IMR-90 (cell line): ENCODE data around the gene CNTN5. TPM values are rescaled to one million over a fixed set of nuclear protein-coding genes. Genes with fewer than 3 reads are reported as not detected.

Source experiments
- ATAC-seq: fragments of 200-7000 bp; cut with Tn5 transposase; 2 replicates; pipeline ENCODE4 v1.9.1; 2020; ENCODE audit warnings: low read depth, mild to moderate bottlenecking, moderate library complexity
- BruUV-seq: library from RNA; stranded (reverse); fragments of 400-500 nt; replicated peaks from 2 replicates; lab custom pipeline; 2021; lab: Mats Ljungman, UMichigan
- CTCF ChIA-PET: fragments of 300-600 bp; formaldehyde crosslinking; extraction: SDS; loops from one replicate; lab custom pipeline; 2021; ENCODE audit warnings: antibody characterized with exemption; lab: Yijun Ruan, JAX
- POLR2A ChIA-PET: fragments of 300-600 bp; sonication (Branson Sonifier 250); formaldehyde crosslinking; loops from one replicate; lab custom pipeline; 2022; ENCODE audit warnings: antibody characterized with exemption; ENCODE audit not compliant: unreplicated experiment; lab: Charles Lee
- DNase-seq: peaks from one replicate; pipeline ENCODE4 v3.0.0; 2013
- H2AFZ ChIP-seq: replicated peaks from 2 replicates; pipeline ENCODE3; 2013; ENCODE audit warnings: low read length, mild to moderate bottlenecking; ENCODE audit not compliant: poor library complexity
- H2AK5ac ChIP-seq: 2 replicates; pipeline ENCODE4 v1.6.1; 2013; ENCODE audit warnings: low read depth, low read length, inconsistent platforms
- H2AK9ac ChIP-seq: replicated peaks from 2 replicates; pipeline ENCODE3; 2013; ENCODE audit warnings: mild to moderate bottlenecking, low read depth, low read length, moderate library complexity; ENCODE audit not compliant: poor library complexity
- H2BK120ac ChIP-seq: 2 replicates; pipeline ENCODE4 v1.6.1; 2013; ENCODE audit warnings: low read depth, low read length, inconsistent platforms
- H2BK15ac ChIP-seq: 3 replicates; pipeline ENCODE4 v1.6.1; 2013; ENCODE audit warnings: low read depth, low read length, inconsistent platforms
- H2BK20ac ChIP-seq: 2 replicates; pipeline ENCODE4 v1.6.1; 2013; ENCODE audit warnings: low read depth, mild to moderate bottlenecking, inconsistent platforms, low read length, moderate library complexity
- H2BK5ac ChIP-seq: 2 replicates; pipeline ENCODE4 v1.6.1; 2013; ENCODE audit warnings: mild to moderate bottlenecking, low read depth, low read length, inconsistent platforms; ENCODE audit not compliant: poor library complexity, severe bottlenecking
- H3K14ac ChIP-seq: replicated peaks from 2 replicates; pipeline ENCODE4 v1.6.1; 2013; ENCODE audit warnings: low read depth, low read length, inconsistent platforms
- H3K18ac ChIP-seq: 2 replicates; pipeline ENCODE4 v1.6.1; 2013; ENCODE audit warnings: low read depth, low read length, control low read depth
- H3K23ac ChIP-seq: 2 replicates; pipeline ENCODE4 v1.6.1; 2013; ENCODE audit warnings: low read depth, low read length, inconsistent platforms
- H3K27ac ChIP-seq: 2 replicates; pipeline ENCODE4 v1.5.1; 2013; ENCODE audit warnings: mild to moderate bottlenecking, control low read depth, low read length; ENCODE audit not compliant: insufficient read depth
- H3K27me3 ChIP-seq: 2 replicates; pipeline ENCODE4 v1.6.1; 2013; ENCODE audit warnings: low read length; ENCODE audit not compliant: control insufficient read depth, insufficient read depth
- H3K36me3 ChIP-seq: 2 replicates; pipeline ENCODE4 v1.6.1; 2013; ENCODE audit warnings: low read length, mixed read lengths; ENCODE audit not compliant: control insufficient read depth, insufficient read depth
- H3K4ac ChIP-seq: 2 replicates; pipeline ENCODE4 v1.6.1; 2013; ENCODE audit warnings: low read depth, low read length, inconsistent platforms
- H3K4me1 ChIP-seq: 2 replicates; pipeline ENCODE4 v1.6.1; 2013; ENCODE audit warnings: low read length, mixed read lengths; ENCODE audit not compliant: control insufficient read depth, insufficient read depth
- H3K4me2 ChIP-seq: 2 replicates; pipeline ENCODE4 v1.6.1; 2013; ENCODE audit warnings: low read depth, mild to moderate bottlenecking, control low read depth, low read length, moderate library complexity
- H3K4me3 ChIP-seq: 2 replicates; pipeline ENCODE4 v1.5.1; 2013; ENCODE audit warnings: low read depth, mild to moderate bottlenecking, control low read depth, low read length, moderate library complexity; ENCODE audit not compliant: insufficient read depth
- H3K56ac ChIP-seq: 2 replicates; pipeline ENCODE4 v1.6.1; 2013; ENCODE audit warnings: low read length, inconsistent platforms; ENCODE audit not compliant: insufficient read depth; ENCODE audit errors: extremely low read depth
- H3K79me1 ChIP-seq, 2 experiments: 2 replicates each; pipeline ENCODE4 v1.6.1; 2013; ENCODE audit warnings: low read length in 2 of 2, inconsistent platforms in 1 of 2, low read depth in 1 of 2
- H3K9ac ChIP-seq: 2 replicates; pipeline ENCODE4 v1.6.1; 2013; ENCODE audit warnings: low read depth, low read length, control low read depth
- H3K9me1 ChIP-seq: 2 replicates; pipeline ENCODE4 v1.6.1; 2013; ENCODE audit warnings: low read length, inconsistent platforms; ENCODE audit not compliant: insufficient read depth
- H3K9me3 ChIP-seq: 2 replicates; pipeline ENCODE4 v1.6.1; 2013; ENCODE audit warnings: low read length; ENCODE audit not compliant: control insufficient read depth, insufficient read depth
- H4K20me1 ChIP-seq: 2 replicates; pipeline ENCODE4 v1.6.1; 2013; ENCODE audit warnings: low read length, inconsistent platforms; ENCODE audit not compliant: insufficient read depth
- H4K5ac ChIP-seq: 2 replicates; pipeline ENCODE4 v1.6.1; 2013; ENCODE audit warnings: mild to moderate bottlenecking, low read depth, low read length, control low read depth
- H4K8ac ChIP-seq, 2 experiments: 2 replicates each; pipeline ENCODE4 v1.6.1; 2013; ENCODE audit warnings: low read depth in 2 of 2, low read length in 2 of 2, control low read depth in 1 of 2, inconsistent platforms in 1 of 2
- H4K91ac ChIP-seq: 2 replicates; pipeline ENCODE4 v1.6.1; 2013; ENCODE audit warnings: low read depth, low read length, inconsistent platforms; ENCODE audit not compliant: insufficient read depth
- BHLHE40 ChIP-seq: fragments of 150-350 bp; IDR thresholded peaks from 2 replicates; pipeline ENCODE4 v1.6.1; 2016; ENCODE audit warnings: mild to moderate bottlenecking, low read depth, low read length
- CHD1 ChIP-seq: IDR thresholded peaks from 2 replicates; pipeline ENCODE4 v1.6.1; 2012; ENCODE audit warnings: low read depth, low read length, improper control_type of control experiment
- FOS ChIP-seq: fragments of 150-350 bp; IDR thresholded peaks from 2 replicates; pipeline ENCODE4 v1.6.1; 2016; ENCODE audit warnings: low read depth, low read length
- MAFK ChIP-seq: IDR thresholded peaks from 2 replicates; pipeline ENCODE4 v1.6.1; 2012; ENCODE audit warnings: low read depth, low read length, improper control_type of control experiment
- MAZ ChIP-seq: IDR thresholded peaks from 2 replicates; pipeline ENCODE4 v1.6.1; 2012; ENCODE audit warnings: low read depth, mild to moderate bottlenecking, low read length, improper control_type of control experiment, moderate library complexity, borderline replicate concordance
- MXI1 ChIP-seq: IDR thresholded peaks from 2 replicates; pipeline ENCODE4 v1.6.1; 2012; ENCODE audit warnings: low read depth, mild to moderate bottlenecking, low read length, moderate library complexity, borderline replicate concordance
- NFE2L2 ChIP-seq: fragments of 150-350 bp; IDR thresholded peaks from 2 replicates; pipeline ENCODE4 v1.6.1; 2016; ENCODE audit warnings: low read depth, mild to moderate bottlenecking, low read length
- POLR2A ChIP-seq: IDR thresholded peaks from 2 replicates; pipeline ENCODE4 v1.6.1; 2012; ENCODE audit warnings: mild to moderate bottlenecking, low read depth, low read length
- RAD21 ChIP-seq: IDR thresholded peaks from 2 replicates; pipeline ENCODE4 v1.6.1; 2012; ENCODE audit warnings: low read length, improper control_type of control experiment
- RFX5 ChIP-seq: IDR thresholded peaks from 2 replicates; pipeline ENCODE4 v1.8.0; 2012; ENCODE audit warnings: low read depth, mild to moderate bottlenecking, low read length, moderate library complexity
- SMC3 ChIP-seq: fragments of 150-350 bp; IDR thresholded peaks from 2 replicates; pipeline ENCODE4 v1.6.1; 2016; ENCODE audit warnings: low read depth, mild to moderate bottlenecking, antibody characterized with exemption, low read length, moderate library complexity
- WGBS, 2 experiments: methylation state at CpG; one replicate each; pipeline versions ENCODE4 v1.1.5 to v1.1.7; 2013; ENCODE audit warnings: missing lambda C conversion rate in 2 of 2; ENCODE audit not compliant: insufficient read length in 1 of 2; ENCODE audit errors: extremely low coverage in 2 of 2; 5-methylcytosine and 5-hydroxymethylcytosine counted together
- dilution Hi-C: fragments of 300-500 bp; cut with HindIII; formaldehyde crosslinking; loops from one replicate; pipeline ENCODE4 v1.14.3; 2018; ENCODE audit warnings: low sequenced_read_pairs; ENCODE audit not compliant: unreplicated experiment
- in situ Hi-C: fragments of 300-500 bp; cut with MboI; formaldehyde crosslinking; loops from 3 replicates; pipeline ENCODE4 v1.14.3; 2019; ENCODE audit warnings: low sequenced_read_pairs, inconsistent platforms, mixed read lengths
- intact Hi-C: fragments of 100-400 bp; cut with micrococcal nuclease; formaldehyde crosslinking; loops from 2 replicates; pipeline ENCODE4 v1.10.0; 2022
- polyA plus RNA-seq, 3 experiments: library from polyadenylated mRNA; depleted of rRNA; stranded (reverse); fragments of >200 nt; gene quantifications; 2 replicates each; pipeline ENCODE4 v1.2.3, GENCODE V29; 2012; ENCODE audit warnings: low replicate concordance in 1 of 3
- total RNA-seq: library from RNA; depleted of rRNA; stranded (reverse); fragments of >200 nt; gene quantifications from 2 replicates; pipeline ENCODE4 v1.2.3, GENCODE V29; 2012
- TF ChIP-seq, protein P1 (sequence below): conservative IDR thresholded peaks from 2 replicates; pipeline ENCODE4 v1.5.1; 2012; ENCODE audit warnings: mild to moderate bottlenecking, low read depth, low read length, improper control_type of control experiment
- TF ChIP-seq, protein P2 (sequence below): fragments of 150-350 bp; IDR thresholded peaks from 2 replicates; pipeline ENCODE4 v1.6.1; 2016; ENCODE audit warnings: low read depth, mild to moderate bottlenecking, low read length, moderate library complexity, borderline replicate concordance
- TF ChIP-seq, protein P3 (sequence below): fragments of 150-350 bp; IDR thresholded peaks from 2 replicates; pipeline ENCODE4 v1.6.1; 2017; ENCODE audit warnings: mild to moderate bottlenecking, antibody characterized with exemption, low read length, low read depth

Gene CNTN5
- total and polyA plus RNA-seq, 2 of the 4 experiments (the other 2 are of a cell fraction): not detected

DNA sequence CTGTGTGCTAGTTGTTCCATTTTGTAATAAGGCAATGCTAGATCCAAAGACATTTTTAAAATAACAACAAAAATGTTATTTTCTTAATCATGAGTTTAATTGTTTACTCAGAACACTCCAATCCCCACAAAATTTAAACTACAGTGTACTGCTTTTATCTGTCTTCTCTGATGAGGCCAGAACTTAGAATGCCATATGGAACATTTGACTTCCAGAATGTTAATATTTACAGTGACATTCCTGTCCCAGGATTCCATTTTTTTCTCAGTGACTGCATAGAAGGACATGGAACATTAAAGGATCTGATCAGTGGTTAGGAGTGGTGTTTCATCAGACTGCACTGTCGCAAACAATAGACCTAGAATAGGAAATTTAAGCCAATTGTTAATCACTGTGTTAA is 1171.4 kb downstream of the CNTN5 start:
- no peak overlapping the region for H4K8ac ChIP-seq
- H3K27ac ChIP-seq: no peak overlapping the region
- no peak overlapping the region for H2AK5ac ChIP-seq
- ChIA-PET POLR2A (no interaction called here), CTCF (no interaction called here)
- H3K79me1 ChIP-seq: no peaks in the 10 kb centered on the region
- no peak overlapping the region for H2BK15ac ChIP-seq
- ATAC-seq (no peak), DNase-seq (no peak)
- no peak overlapping the region for H2AFZ ChIP-seq
- H3K4ac ChIP-seq: no peak overlapping the region
- no peak overlapping the region for H3K18ac ChIP-seq
- in situ Hi-C loops (no loop called here), dilution Hi-C loops (no loop called here), intact Hi-C loops (no loop called here)
- H4K91ac ChIP-seq: no peak overlapping the region
- no peak overlapping the region for H3K9ac ChIP-seq
- no peaks in the 10 kb centered on the region for H3K4me1 ChIP-seq
- H3K14ac ChIP-seq: no peak overlapping the region
- no peaks in the 10 kb centered on the region for H3K36me3 ChIP-seq
- no peak overlapping the region for H2BK5ac ChIP-seq
- H2BK120ac ChIP-seq: no peak overlapping the region
- H3K23ac ChIP-seq: no peak overlapping the region
- no peak overlapping the region for H3K4me3 ChIP-seq
- BruUV-seq: no TSS peak
- H2AK9ac ChIP-seq: no peak overlapping the region
- H3K9me3 ChIP-seq: no peaks in the 10 kb centered on the region
- H2BK20ac ChIP-seq: no peak overlapping the region
- H3K56ac ChIP-seq: no peak overlapping the region
- no peaks in the 10 kb centered on the region for H4K20me1 ChIP-seq
- no peak overlapping the region for H3K4me2 ChIP-seq
- TF ChIP-seq RFX5 (no peak), FOS (no peak), SMC3 (no peak), POLR2A (no peak), MAZ (no peak), RAD21 (no peak), NFE2L2 (no peak), MAFK (no peak), CHD1 (no peak), MXI1 (no peak), BHLHE40 (no peak)
- TF ChIP-seq, protein P1, sequence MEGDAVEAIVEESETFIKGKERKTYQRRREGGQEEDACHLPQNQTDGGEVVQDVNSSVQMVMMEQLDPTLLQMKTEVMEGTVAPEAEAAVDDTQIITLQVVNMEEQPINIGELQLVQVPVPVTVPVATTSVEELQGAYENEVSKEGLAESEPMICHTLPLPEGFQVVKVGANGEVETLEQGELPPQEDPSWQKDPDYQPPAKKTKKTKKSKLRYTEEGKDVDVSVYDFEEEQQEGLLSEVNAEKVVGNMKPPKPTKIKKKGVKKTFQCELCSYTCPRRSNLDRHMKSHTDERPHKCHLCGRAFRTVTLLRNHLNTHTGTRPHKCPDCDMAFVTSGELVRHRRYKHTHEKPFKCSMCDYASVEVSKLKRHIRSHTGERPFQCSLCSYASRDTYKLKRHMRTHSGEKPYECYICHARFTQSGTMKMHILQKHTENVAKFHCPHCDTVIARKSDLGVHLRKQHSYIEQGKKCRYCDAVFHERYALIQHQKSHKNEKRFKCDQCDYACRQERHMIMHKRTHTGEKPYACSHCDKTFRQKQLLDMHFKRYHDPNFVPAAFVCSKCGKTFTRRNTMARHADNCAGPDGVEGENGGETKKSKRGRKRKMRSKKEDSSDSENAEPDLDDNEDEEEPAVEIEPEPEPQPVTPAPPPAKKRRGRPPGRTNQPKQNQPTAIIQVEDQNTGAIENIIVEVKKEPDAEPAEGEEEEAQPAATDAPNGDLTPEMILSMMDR: no peak
- TF ChIP-seq, protein P2, sequence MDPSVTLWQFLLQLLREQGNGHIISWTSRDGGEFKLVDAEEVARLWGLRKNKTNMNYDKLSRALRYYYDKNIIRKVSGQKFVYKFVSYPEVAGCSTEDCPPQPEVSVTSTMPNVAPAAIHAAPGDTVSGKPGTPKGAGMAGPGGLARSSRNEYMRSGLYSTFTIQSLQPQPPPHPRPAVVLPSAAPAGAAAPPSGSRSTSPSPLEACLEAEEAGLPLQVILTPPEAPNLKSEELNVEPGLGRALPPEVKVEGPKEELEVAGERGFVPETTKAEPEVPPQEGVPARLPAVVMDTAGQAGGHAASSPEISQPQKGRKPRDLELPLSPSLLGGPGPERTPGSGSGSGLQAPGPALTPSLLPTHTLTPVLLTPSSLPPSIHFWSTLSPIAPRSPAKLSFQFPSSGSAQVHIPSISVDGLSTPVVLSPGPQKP: no peak
- TF ChIP-seq, protein P3, sequence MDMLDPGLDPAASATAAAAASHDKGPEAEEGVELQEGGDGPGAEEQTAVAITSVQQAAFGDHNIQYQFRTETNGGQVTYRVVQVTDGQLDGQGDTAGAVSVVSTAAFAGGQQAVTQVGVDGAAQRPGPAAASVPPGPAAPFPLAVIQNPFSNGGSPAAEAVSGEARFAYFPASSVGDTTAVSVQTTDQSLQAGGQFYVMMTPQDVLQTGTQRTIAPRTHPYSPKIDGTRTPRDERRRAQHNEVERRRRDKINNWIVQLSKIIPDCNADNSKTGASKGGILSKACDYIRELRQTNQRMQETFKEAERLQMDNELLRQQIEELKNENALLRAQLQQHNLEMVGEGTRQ: no peak
- no peak overlapping the region for H4K5ac ChIP-seq
- H3K27me3 ChIP-seq: no peaks in the 10 kb centered on the region
- H3K9me1 ChIP-seq: no peaks in the 10 kb centered on the region
- WGBS, 2 experiments: no CpG with 5 or more reads among the region's 1 CpG
